Measurements from ENCODE around the gene SLC16A12.

SLC16A12 gene

GRCh38 chr10:89575031-89575430 is 39.6 kb upstream of the SLC16A12 start:
- Histone ChIP-seq H3K9me3 (ENCODE audit: severe bottlenecking) (no peaks in the 10 kb centered on the region), H3K27me3 (ENCODE audit: insufficient read depth, low read depth, severe bottlenecking) (no peaks in the 10 kb centered on the region), H3K27ac (no peak overlapping the region), H3K4me3 (ENCODE audit: low read depth, low read length) (no peak overlapping the region), H3K36me3 (no peaks in the 10 kb centered on the region)
- no peak for TF ChIP-seq CTCF (IDR thresholded peaks at IDR 0.05; ENCODE audit: low read depth, low read length)
- DNase-seq = no peak

- H3K4me3 ChIP-seq (ENCODE audit: low read depth, low read length) = no peak overlapping the region
- no peak for DNase-seq
- no peaks in the 10 kb centered on the region for H3K9me3 ChIP-seq (ENCODE audit: severe bottlenecking)
- H3K27ac ChIP-seq = no peak overlapping the region
- no peaks in the 10 kb centered on the region for H3K27me3 ChIP-seq (ENCODE audit: insufficient read depth, low read depth, severe bottlenecking)
- TF ChIP-seq CTCF (IDR thresholded peaks at IDR 0.05; ENCODE audit: low read depth, low read length) = no peak
- no peaks in the 10 kb centered on the region for H3K36me3 ChIP-seq
Measured at GRCh38 chr10:89574368-89574767, 39.0 kb upstream of the SLC16A12 start.

GRCh38 chr10:89567576-89568245 is 32.3 kb upstream of the SLC16A12 start:
- no peak for DNase-seq
- no peak for TF ChIP-seq CTCF (IDR thresholded peaks at IDR 0.05; ENCODE audit: low read depth, low read length)
- H3K4me3 ChIP-seq (ENCODE audit: low read depth, low read length) = no peak overlapping the region
- no peaks in the 10 kb centered on the region for H3K27me3 ChIP-seq (ENCODE audit: insufficient read depth, low read depth, severe bottlenecking)
- H3K27ac ChIP-seq = no peak overlapping the region
- H3K9me3 ChIP-seq (ENCODE audit: severe bottlenecking) = no peaks in the 10 kb centered on the region
- no peaks in the 10 kb centered on the region for H3K36me3 ChIP-seq

- H3K36me3 ChIP-seq = no peaks in the 10 kb centered on the region
- TF ChIP-seq CTCF (IDR thresholded peaks at IDR 0.05; ENCODE audit: low read depth, low read length) = no peak
- no peak overlapping the region for H3K27ac ChIP-seq
- no peaks in the 10 kb centered on the region for H3K9me3 ChIP-seq (ENCODE audit: severe bottlenecking)
- DNase-seq = no peak
- no peaks in the 10 kb centered on the region for H3K27me3 ChIP-seq (ENCODE audit: insufficient read depth, low read depth, severe bottlenecking)
- no peak overlapping the region for H3K4me3 ChIP-seq (ENCODE audit: low read depth, low read length)
Measured at GRCh38 chr10:89566992-89567391, 31.6 kb upstream of the SLC16A12 start.

- Histone ChIP-seq H3K36me3 (no peaks in the 10 kb centered on the region), H3K9me3 (ENCODE audit: severe bottlenecking) (no peaks in the 10 kb centered on the region), H3K27me3 (ENCODE audit: insufficient read depth, low read depth, severe bottlenecking) (no peaks in the 10 kb centered on the region), H3K4me3 (ENCODE audit: low read depth, low read length) (no peak overlapping the region), H3K27ac (no peak overlapping the region)
- no peak for TF ChIP-seq CTCF (IDR thresholded peaks at IDR 0.05; ENCODE audit: low read depth, low read length)
- no peak for DNase-seq
Measured at GRCh38 chr10:89566095-89566950, 30.9 kb upstream of the SLC16A12 start.

Data from WERI-Rb-1 (cell line).